ENCODE measurements around the gene HOXB4. TPM values are rescaled to one million over a fixed set of nuclear protein-coding genes. Genes with fewer than 3 reads are reported as not detected.

The HOXB4 gene
- total and polyA plus RNA-seq, 10 of the 15 experiments (the other 5 are each of a cell fraction or from before 2014, with no cell fraction given), result 0.35 to 5.8 (median 3.0) TPM

GRCh38 chr17:48527547-48527932 lies 50.6 kb downstream of the HOXB4 start (continued):
- TF ChIP-seq, protein P1, sequence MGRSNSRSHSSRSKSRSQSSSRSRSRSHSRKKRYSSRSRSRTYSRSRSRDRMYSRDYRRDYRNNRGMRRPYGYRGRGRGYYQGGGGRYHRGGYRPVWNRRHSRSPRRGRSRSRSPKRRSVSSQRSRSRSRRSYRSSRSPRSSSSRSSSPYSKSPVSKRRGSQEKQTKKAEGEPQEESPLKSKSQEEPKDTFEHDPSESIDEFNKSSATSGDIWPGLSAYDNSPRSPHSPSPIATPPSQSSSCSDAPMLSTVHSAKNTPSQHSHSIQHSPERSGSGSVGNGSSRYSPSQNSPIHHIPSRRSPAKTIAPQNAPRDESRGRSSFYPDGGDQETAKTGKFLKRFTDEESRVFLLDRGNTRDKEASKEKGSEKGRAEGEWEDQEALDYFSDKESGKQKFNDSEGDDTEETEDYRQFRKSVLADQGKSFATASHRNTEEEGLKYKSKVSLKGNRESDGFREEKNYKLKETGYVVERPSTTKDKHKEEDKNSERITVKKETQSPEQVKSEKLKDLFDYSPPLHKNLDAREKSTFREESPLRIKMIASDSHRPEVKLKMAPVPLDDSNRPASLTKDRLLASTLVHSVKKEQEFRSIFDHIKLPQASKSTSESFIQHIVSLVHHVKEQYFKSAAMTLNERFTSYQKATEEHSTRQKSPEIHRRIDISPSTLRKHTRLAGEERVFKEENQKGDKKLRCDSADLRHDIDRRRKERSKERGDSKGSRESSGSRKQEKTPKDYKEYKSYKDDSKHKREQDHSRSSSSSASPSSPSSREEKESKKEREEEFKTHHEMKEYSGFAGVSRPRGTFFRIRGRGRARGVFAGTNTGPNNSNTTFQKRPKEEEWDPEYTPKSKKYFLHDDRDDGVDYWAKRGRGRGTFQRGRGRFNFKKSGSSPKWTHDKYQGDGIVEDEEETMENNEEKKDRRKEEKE (IDR thresholded peaks at IDR 0.05), result no peak
- TF ChIP-seq RELB (IDR thresholded peaks at IDR 0.05; ENCODE audit: low read depth) (no peak), ZNF217 (IDR thresholded peaks at IDR 0.05) (no peak), HDGF (IDR thresholded peaks at IDR 0.05) (no peak), ETV6 (conservative IDR thresholded peaks at IDR 0.05 in 1 of 2, IDR thresholded peaks at IDR 0.05 in 1 of 2; ENCODE audit: borderline replicate concordance in 1 of 2, low read depth in 1 of 2) (no peak)

DNA sequence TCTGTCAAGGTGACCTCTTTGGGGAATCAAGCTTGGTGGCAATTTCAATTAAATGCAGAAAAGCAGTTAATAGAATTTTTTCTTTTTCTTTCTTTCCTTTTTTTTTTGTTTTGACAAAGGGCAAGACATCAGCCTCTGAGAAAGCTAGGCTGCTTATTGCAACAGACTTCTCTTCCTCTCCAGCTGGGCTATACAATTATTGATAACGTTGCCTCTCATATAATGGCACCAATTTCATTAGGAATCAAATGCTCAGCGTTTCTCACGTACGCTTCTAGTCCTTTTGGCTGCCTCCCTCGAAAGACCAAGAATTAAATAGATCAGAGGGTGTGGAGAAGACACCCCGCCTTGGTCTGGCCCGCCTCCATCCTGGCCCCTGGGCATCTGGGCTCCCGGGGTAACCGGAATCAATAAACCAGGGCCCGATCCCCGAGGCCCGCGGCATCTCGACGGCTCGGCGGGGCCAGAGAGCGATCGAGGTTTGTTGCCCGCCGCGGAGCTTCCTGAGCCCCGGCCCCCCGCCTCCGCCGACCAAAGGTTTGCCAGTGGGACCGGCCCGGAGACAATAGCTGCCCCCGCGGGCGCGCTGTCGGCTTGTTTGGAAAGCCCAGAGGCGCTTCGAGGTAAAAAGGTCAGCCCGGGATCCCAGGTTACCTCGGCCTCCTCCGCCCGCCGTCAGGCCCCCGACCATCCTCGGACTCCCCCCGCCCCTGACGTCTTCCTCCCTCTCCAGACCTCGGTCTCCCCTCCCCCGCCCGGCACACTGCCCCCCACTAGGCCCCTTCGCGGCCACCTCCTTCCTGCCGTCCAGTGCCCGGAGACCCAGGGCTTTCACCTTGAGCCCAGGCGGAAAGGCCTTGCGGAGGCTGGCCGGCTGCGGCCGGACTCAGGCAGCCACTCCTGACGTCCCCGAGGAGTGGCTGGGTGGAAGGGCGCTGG lies 51.3 kb downstream of the HOXB4 start:
- Histone ChIP-seq H3K9me3 (replicated peaks; ENCODE audit: control insufficient read depth, insufficient read depth, low read length) (no peaks in the 10 kb centered on the region), H3K4me2 (ENCODE audit: control insufficient read depth, insufficient read depth) (no peak overlapping the region), H2AFZ (ENCODE audit: control insufficient read depth, low read depth, low read length) (no peak overlapping the region), H3K27ac (ENCODE audit: control insufficient read depth, insufficient read depth) (no peak overlapping the region), H4K20me1 (ENCODE audit: control insufficient read depth, insufficient read depth) (no peaks in the 10 kb centered on the region), H3K36me3 (ENCODE audit: control insufficient read depth in 2 of 2, insufficient read depth in 2 of 2, low read length in 1 of 2) (no peaks in the 10 kb centered on the region), H3K79me2 (ENCODE audit: control insufficient read depth, insufficient read depth, low read length) (no peaks in the 10 kb centered on the region), H3K27me3 (replicated peaks in 1 of 2; ENCODE audit: control insufficient read depth in 2 of 2, insufficient read depth in 2 of 2, low read length in 1 of 2) (0 out of 4 replicates have a peak, but pooled peaks cover 0 to 3% of the 10 kb centered on the region in 2 experiments), H3K4me1 (ENCODE audit: control insufficient read depth, insufficient read depth, low read length) (no peaks in the 10 kb centered on the region), H3K4me3 (no peak overlapping the region), H3K9ac (ENCODE audit: control insufficient read depth, insufficient read depth, low read length) (no peak overlapping the region)
- ATAC-seq, result no peak
- RAD21 ChIA-PET (ENCODE audit: unreplicated experiment), result no interaction called here
- POLR2A ChIA-PET, result interaction anchor here (1.6 kb wide), 1 partner anchor 21 kb away, joined by 5 read pairs; no protein-coding TSS in a partner anchor
- intact Hi-C loops (cut with micrococcal nuclease; ENCODE audit: unreplicated experiment) (no loop called here), in situ Hi-C loops (cut with MboI) (no loop called here)
- no peak for DNase-seq (ENCODE audit: low read depth, low spot score)
- 41% methylated on average over 48 of the region's 59 CpGs for WGBS (ENCODE audit: insufficient coverage, insufficient replicate concordance, low lambda C conversion rate, missing lambda C conversion rate)
- TF ChIP-seq EZH2 (IDR thresholded peaks at IDR 0.05; ENCODE audit: borderline replicate concordance, control insufficient read depth, low read depth, low read length), result no peak
- no peak for FAIRE-seq
- CTCF ChIA-PET, result interaction anchor here (0.6 kb wide), 1 partner anchor 253 kb away, joined by 3 read pairs; no protein-coding TSS in a partner anchor
- SMC1A ChIA-PET (ENCODE audit: uncharacterized antibody, unreplicated experiment), result no interaction called here
- BruUV-seq (replicated peaks), result no TSS peak

MicroRNAs encoded within 50 kb of the gene (microRNA counts, 767-probe panel; counts per million panel counts)
- microRNA hsa-miR-10a-5p, result 2,452 counts per million, percentile 83 among the panel's probes with 10 or more counts

Other genes starting within 250 kb of the HOXB4 start
Only the 7 nearest of the 13 such genes appear.
- not detected in 2 replicates for gene HOXB1, start 47.3 kb downstream of the HOXB4 start, total RNA-seq (2014; rRNA removed)
- gene HOXB1, start 47.3 kb downstream of the HOXB4 start, total RNA-seq (2014; rRNA removed; fragmentation: Illumina TruSeq; extraction: Trizol), result not detected in 2 replicates
- gene HOXB1, start 47.3 kb downstream of the HOXB4 start, total RNA-seq (2021), result not detected in 2 replicates
- gene HOXB1, start 47.3 kb downstream of the HOXB4 start, polyA plus RNA-seq (2011; rRNA removed), result not detected in 2 replicates
- not detected in 2 replicates for gene HOXB1, start 47.3 kb downstream of the HOXB4 start, polyA plus RNA-seq (2014; fragmentation: Illumina TruSeq; extraction: Trizol)
- gene HOXB1, start 47.3 kb downstream of the HOXB4 start, polyA plus RNA-seq (2014; fragmentation: Nextera tagmentation; extraction: Ambion mirVana), result not detected
- gene HOXB1, start 47.3 kb downstream of the HOXB4 start, polyA plus RNA-seq (2014; rRNA removed), result not detected in 2 replicates
- gene HOXB1, start 47.3 kb downstream of the HOXB4 start, polyA plus RNA-seq (2016; fragmentation: Nextera tagmentation; extraction: Ambion mirVana), result not detected
- gene HOXB2, start 33.2 kb downstream of the HOXB4 start, total RNA-seq (2014; rRNA removed), result 1.4 and 2.0 TPM in 2 replicates
- 1.7 and 1.8 TPM in 2 replicates for gene HOXB2, start 33.2 kb downstream of the HOXB4 start, total RNA-seq (2014; rRNA removed; fragmentation: Illumina TruSeq; extraction: Trizol)
- gene HOXB2, start 33.2 kb downstream of the HOXB4 start, total RNA-seq (2021), result 6.3 and 6.7 TPM in 2 replicates
- 0.42 and 0.48 TPM in 2 replicates for gene HOXB2, start 33.2 kb downstream of the HOXB4 start, polyA plus RNA-seq (2011; rRNA removed)
- 2.6 and 3.6 TPM in 2 replicates for gene HOXB2, start 33.2 kb downstream of the HOXB4 start, polyA plus RNA-seq (2014; fragmentation: Illumina TruSeq; extraction: Trizol)
- gene HOXB2, start 33.2 kb downstream of the HOXB4 start, polyA plus RNA-seq (2014; fragmentation: Nextera tagmentation; extraction: Ambion mirVana), result under 1 TPM; 0.16 to 0.88 TPM
- gene HOXB2, start 33.2 kb downstream of the HOXB4 start, polyA plus RNA-seq (2014; rRNA removed), result 8.8 and 9.2 TPM in 2 replicates
- gene HOXB2, start 33.2 kb downstream of the HOXB4 start, polyA plus RNA-seq (2016; fragmentation: Nextera tagmentation; extraction: Ambion mirVana), result 1 to 10 TPM; 3.1 to 4.1 TPM
- gene HOXB3, start 11.9 kb upstream of the HOXB4 start, total RNA-seq (2014; rRNA removed), result 2.8 and 4.5 TPM in 2 replicates
- 3.0 and 3.5 TPM in 2 replicates for gene HOXB3, start 11.9 kb upstream of the HOXB4 start, total RNA-seq (2014; rRNA removed; fragmentation: Illumina TruSeq; extraction: Trizol)
- gene HOXB3, start 11.9 kb upstream of the HOXB4 start, total RNA-seq (2021), result 5.6 and 6.7 TPM in 2 replicates
- gene HOXB3, start 11.9 kb upstream of the HOXB4 start, polyA plus RNA-seq (2011; rRNA removed), result 6.4 and 9.1 TPM in 2 replicates
- gene HOXB3, start 11.9 kb upstream of the HOXB4 start, polyA plus RNA-seq (2014; fragmentation: Illumina TruSeq; extraction: Trizol), result 4.5 and 4.6 TPM in 2 replicates
- gene HOXB3, start 11.9 kb upstream of the HOXB4 start, polyA plus RNA-seq (2014; fragmentation: Nextera tagmentation; extraction: Ambion mirVana), result under 1 TPM; 0.64 to 0.91 TPM
- gene HOXB3, start 11.9 kb upstream of the HOXB4 start, polyA plus RNA-seq (2014; rRNA removed), result 7.7 and 8.3 TPM in 2 replicates
- gene HOXB3, start 11.9 kb upstream of the HOXB4 start, polyA plus RNA-seq (2016; fragmentation: Nextera tagmentation; extraction: Ambion mirVana), result under 1 TPM; 0.19 to 0.76 TPM
- not detected in 2 replicates for gene HOXB5, start 15.4 kb upstream of the HOXB4 start, total RNA-seq (2014; rRNA removed)
- gene HOXB5, start 15.4 kb upstream of the HOXB4 start, total RNA-seq (2014; rRNA removed; fragmentation: Illumina TruSeq; extraction: Trizol), result not detected in 2 replicates
- gene HOXB5, start 15.4 kb upstream of the HOXB4 start, total RNA-seq (2021), result not detected in 2 replicates
- gene HOXB5, start 15.4 kb upstream of the HOXB4 start, polyA plus RNA-seq (2011; rRNA removed), result not detected in 2 replicates
- gene HOXB5, start 15.4 kb upstream of the HOXB4 start, polyA plus RNA-seq (2014; fragmentation: Illumina TruSeq; extraction: Trizol), result not detected in 2 replicates
- gene HOXB5, start 15.4 kb upstream of the HOXB4 start, polyA plus RNA-seq (2014; fragmentation: Nextera tagmentation; extraction: Ambion mirVana), result not detected
- not detected in 2 replicates for gene HOXB5, start 15.4 kb upstream of the HOXB4 start, polyA plus RNA-seq (2014; rRNA removed)
- not detected for gene HOXB5, start 15.4 kb upstream of the HOXB4 start, polyA plus RNA-seq (2016; fragmentation: Nextera tagmentation; extraction: Ambion mirVana)
- 0.05 and 0.06 TPM in 2 replicates for gene HOXB6, start 26.6 kb upstream of the HOXB4 start, total RNA-seq (2014; rRNA removed)
- gene HOXB6, start 26.6 kb upstream of the HOXB4 start, total RNA-seq (2014; rRNA removed; fragmentation: Illumina TruSeq; extraction: Trizol), result 0.09 TPM in 1 of 2 replicates, not detected in the other
- gene HOXB6, start 26.6 kb upstream of the HOXB4 start, total RNA-seq (2021), result 0.13 and 0.24 TPM in 2 replicates
- gene HOXB6, start 26.6 kb upstream of the HOXB4 start, polyA plus RNA-seq (2011; rRNA removed), result 0.10 TPM in 1 of 2 replicates, not detected in the other
- 0.07 TPM in 1 of 2 replicates, not detected in the other for gene HOXB6, start 26.6 kb upstream of the HOXB4 start, polyA plus RNA-seq (2014; fragmentation: Illumina TruSeq; extraction: Trizol)
- gene HOXB6, start 26.6 kb upstream of the HOXB4 start, polyA plus RNA-seq (2014; fragmentation: Nextera tagmentation; extraction: Ambion mirVana), result under 1 TPM in 1 of 2 experiments, not detected in 1; 0.04 TPM
- gene HOXB6, start 26.6 kb upstream of the HOXB4 start, polyA plus RNA-seq (2014; rRNA removed), result 0.22 and 0.51 TPM in 2 replicates
- gene HOXB6, start 26.6 kb upstream of the HOXB4 start, polyA plus RNA-seq (2016; fragmentation: Nextera tagmentation; extraction: Ambion mirVana), result under 1 TPM in 1 of 2 experiments, not detected in 1; 0.13 TPM
- 3.2 and 4.2 TPM in 2 replicates for gene HOXB7, start 32.7 kb upstream of the HOXB4 start, total RNA-seq (2014; rRNA removed)
- 3.6 and 5.8 TPM in 2 replicates for gene HOXB7, start 32.7 kb upstream of the HOXB4 start, total RNA-seq (2014; rRNA removed; fragmentation: Illumina TruSeq; extraction: Trizol)
- gene HOXB7, start 32.7 kb upstream of the HOXB4 start, total RNA-seq (2021), result 4.0 and 4.5 TPM in 2 replicates
- 7.4 and 8.3 TPM in 2 replicates for gene HOXB7, start 32.7 kb upstream of the HOXB4 start, polyA plus RNA-seq (2011; rRNA removed)
- gene HOXB7, start 32.7 kb upstream of the HOXB4 start, polyA plus RNA-seq (2014; fragmentation: Illumina TruSeq; extraction: Trizol), result 1.3 and 3.7 TPM in 2 replicates
- gene HOXB7, start 32.7 kb upstream of the HOXB4 start, polyA plus RNA-seq (2014; fragmentation: Nextera tagmentation; extraction: Ambion mirVana), result 1 to 10 TPM; 2.8 to 3.4 TPM
- 5.1 and 7.0 TPM in 2 replicates for gene HOXB7, start 32.7 kb upstream of the HOXB4 start, polyA plus RNA-seq (2014; rRNA removed)
- gene HOXB7, start 32.7 kb upstream of the HOXB4 start, polyA plus RNA-seq (2016; fragmentation: Nextera tagmentation; extraction: Ambion mirVana), result 1 to 10 TPM; 4.3 to 4.8 TPM
- not detected in 2 replicates for gene HOXB8, start 36.9 kb upstream of the HOXB4 start, total RNA-seq (2014; rRNA removed)
- not detected in 2 replicates for gene HOXB8, start 36.9 kb upstream of the HOXB4 start, total RNA-seq (2014; rRNA removed; fragmentation: Illumina TruSeq; extraction: Trizol)
- 0.21 TPM in 1 of 2 replicates, not detected in the other for gene HOXB8, start 36.9 kb upstream of the HOXB4 start, total RNA-seq (2021)
- gene HOXB8, start 36.9 kb upstream of the HOXB4 start, polyA plus RNA-seq (2011; rRNA removed), result not detected in 2 replicates
- not detected in 2 replicates for gene HOXB8, start 36.9 kb upstream of the HOXB4 start, polyA plus RNA-seq (2014; fragmentation: Illumina TruSeq; extraction: Trizol)
- gene HOXB8, start 36.9 kb upstream of the HOXB4 start, polyA plus RNA-seq (2014; fragmentation: Nextera tagmentation; extraction: Ambion mirVana), result not detected
- gene HOXB8, start 36.9 kb upstream of the HOXB4 start, polyA plus RNA-seq (2014; rRNA removed), result not detected in 2 replicates
- gene HOXB8, start 36.9 kb upstream of the HOXB4 start, polyA plus RNA-seq (2016; fragmentation: Nextera tagmentation; extraction: Ambion mirVana), result not detected

Measured in GM12878 (cell line).